DND-41 (cell line): ENCODE measurements around the gene TMEM154.

Source experiments
- ATAC-seq: fragments of 200-7000 bp; cut with Tn5 transposase; 3 replicates; pipeline ENCODE4 v1.9.1; 2021; ENCODE audit warnings: low read depth; ENCODE audit not compliant: insufficient read depth
- DNase-seq: peaks from one replicate; pipeline ENCODE4 v3.0.0-alpha.2; 2020
- H2AFZ ChIP-seq: 2 replicates; pipeline ENCODE4 v1.6.0; 2012; ENCODE audit warnings: low read depth, low read length
- H3K27ac ChIP-seq: 2 replicates; pipeline ENCODE4 v1.5.1; 2012; ENCODE audit warnings: low read length, inconsistent platforms
- H3K27me3 ChIP-seq: fragments of 200-600 bp; sonication (generic); 2 replicates; pipeline ENCODE4 v1.6.0; 2012; ENCODE audit warnings: low read length, mild to moderate bottlenecking, inconsistent platforms; ENCODE audit not compliant: insufficient read depth, poor library complexity
- H3K36me3 ChIP-seq: 2 replicates; pipeline ENCODE4 v1.5.1; 2012; ENCODE audit warnings: low read length, inconsistent platforms; ENCODE audit not compliant: insufficient read depth
- H3K4me1 ChIP-seq: 2 replicates; pipeline ENCODE4 v1.5.1; 2012; ENCODE audit warnings: mild to moderate bottlenecking, low read length; ENCODE audit not compliant: insufficient read depth
- H3K4me2 ChIP-seq: 2 replicates; pipeline ENCODE4 v1.6.0; 2012; ENCODE audit warnings: mild to moderate bottlenecking, moderate library complexity, low read length, inconsistent platforms; ENCODE audit not compliant: insufficient read depth
- H3K4me3 ChIP-seq, 2 experiments: fragments of 200-600 bp in 1 of 2; shearing (Covaris generic) in 1 of 2; 2 replicates each; pipeline ENCODE4 v1.5.1; 2012 to 2016; ENCODE audit warnings: inconsistent platforms in 2 of 2, low read length in 2 of 2, mild to moderate bottlenecking in 2 of 2, low read depth in 1 of 2, moderate library complexity in 1 of 2
- H3K79me2 ChIP-seq: 2 replicates; pipeline ENCODE4 v1.6.0; 2012; ENCODE audit warnings: low read length, inconsistent platforms; ENCODE audit not compliant: insufficient read depth
- H3K9ac ChIP-seq: 2 replicates; pipeline ENCODE4 v1.6.0; 2012; ENCODE audit warnings: low read depth, mild to moderate bottlenecking, inconsistent platforms, low read length, moderate library complexity
- H3K9me3 ChIP-seq: 2 replicates; pipeline ENCODE4 v1.5.1; 2012; ENCODE audit warnings: low read length, moderate library complexity, mild to moderate bottlenecking, inconsistent platforms; ENCODE audit not compliant: insufficient read depth, severe bottlenecking
- H4K20me1 ChIP-seq: 2 replicates; pipeline ENCODE4 v1.6.0; 2012; ENCODE audit warnings: low read length; ENCODE audit not compliant: insufficient read depth
- CTCF ChIP-seq: IDR thresholded peaks from 2 replicates; pipeline ENCODE4 v1.5.1; 2012; ENCODE audit warnings: borderline replicate concordance, low read length, moderate library complexity, mild to moderate bottlenecking; ENCODE audit not compliant: poor library complexity, severe bottlenecking; ENCODE audit errors: extremely low read depth
- EZH2 ChIP-seq: IDR thresholded peaks from 3 replicates; pipeline ENCODE4 v1.6.1; 2012; ENCODE audit warnings: borderline replicate concordance, low read depth, mild to moderate bottlenecking, moderate library complexity, low read length, inconsistent platforms; ENCODE audit not compliant: severe bottlenecking

Gene TMEM154

GRCh38 chr4:152575533-152575932 is 104.3 kb downstream of the TMEM154 start:
- no peak for ATAC-seq
- Histone ChIP-seq H3K9me3 (no peaks in the 10 kb centered on the region), H3K4me2 (no peak overlapping the region), H3K79me2 (no peaks in the 10 kb centered on the region), H3K9ac (no peak overlapping the region), H2AFZ (no peak overlapping the region), H3K36me3 (no peaks in the 10 kb centered on the region), H3K27ac (no peak overlapping the region), H3K27me3 (peaks cover 3% of the 10 kb centered on the region), H3K4me3 (no peak overlapping the region), H3K4me1 (no peaks in the 10 kb centered on the region), H4K20me1 (no peaks in the 10 kb centered on the region)
- DNase-seq, result no peak
- TF ChIP-seq EZH2 (no peak), CTCF (no peak)

GRCh38 chr4:152573861-152574260 is 105.9 kb downstream of the TMEM154 start:
- TF ChIP-seq EZH2, result no peak
- no peak for TF ChIP-seq CTCF
- Histone ChIP-seq H3K27me3 (peaks cover 3% of the 10 kb centered on the region), H3K79me2 (no peaks in the 10 kb centered on the region), H4K20me1 (no peaks in the 10 kb centered on the region), H3K9ac (no peak overlapping the region), H3K36me3 (no peaks in the 10 kb centered on the region), H3K4me1 (no peaks in the 10 kb centered on the region), H3K9me3 (no peaks in the 10 kb centered on the region), H3K27ac (no peak overlapping the region), H3K4me3 (no peak overlapping the region), H2AFZ (no peak overlapping the region), H3K4me2 (no peak overlapping the region)
- DNase-seq (no peak), ATAC-seq (no peak)

GRCh38 chr4:152572417-152573086 is 107.2 kb downstream of the TMEM154 start:
- H3K4me3 ChIP-seq, result no peak overlapping the region
- H3K4me1 ChIP-seq, result no peaks in the 10 kb centered on the region
- H3K27me3 ChIP-seq, result peaks cover 3% of the 10 kb centered on the region
- DNase-seq, result no peak
- H4K20me1 ChIP-seq, result no peaks in the 10 kb centered on the region
- no peak overlapping the region for H3K27ac ChIP-seq
- TF ChIP-seq CTCF, result no peak
- TF ChIP-seq EZH2, result no peak
- no peak overlapping the region for H2AFZ ChIP-seq
- H3K9ac ChIP-seq, result no peak overlapping the region
- no peaks in the 10 kb centered on the region for H3K36me3 ChIP-seq
- H3K9me3 ChIP-seq, result no peaks in the 10 kb centered on the region
- no peaks in the 10 kb centered on the region for H3K79me2 ChIP-seq
- no peak overlapping the region for H3K4me2 ChIP-seq
- ATAC-seq, result no peak
